ENCODE measurements around the gene CFAP251. TPM values are rescaled to one million over a fixed set of nuclear protein-coding genes. Genes with fewer than 3 reads are reported as not detected.

CFAP251 gene
- total and polyA plus RNA-seq, 2 of the 13 experiments (the other 11 are each of a cell fraction or from before 2014, with no cell fraction given) = 0.30 to 0.42 TPM

DNA sequence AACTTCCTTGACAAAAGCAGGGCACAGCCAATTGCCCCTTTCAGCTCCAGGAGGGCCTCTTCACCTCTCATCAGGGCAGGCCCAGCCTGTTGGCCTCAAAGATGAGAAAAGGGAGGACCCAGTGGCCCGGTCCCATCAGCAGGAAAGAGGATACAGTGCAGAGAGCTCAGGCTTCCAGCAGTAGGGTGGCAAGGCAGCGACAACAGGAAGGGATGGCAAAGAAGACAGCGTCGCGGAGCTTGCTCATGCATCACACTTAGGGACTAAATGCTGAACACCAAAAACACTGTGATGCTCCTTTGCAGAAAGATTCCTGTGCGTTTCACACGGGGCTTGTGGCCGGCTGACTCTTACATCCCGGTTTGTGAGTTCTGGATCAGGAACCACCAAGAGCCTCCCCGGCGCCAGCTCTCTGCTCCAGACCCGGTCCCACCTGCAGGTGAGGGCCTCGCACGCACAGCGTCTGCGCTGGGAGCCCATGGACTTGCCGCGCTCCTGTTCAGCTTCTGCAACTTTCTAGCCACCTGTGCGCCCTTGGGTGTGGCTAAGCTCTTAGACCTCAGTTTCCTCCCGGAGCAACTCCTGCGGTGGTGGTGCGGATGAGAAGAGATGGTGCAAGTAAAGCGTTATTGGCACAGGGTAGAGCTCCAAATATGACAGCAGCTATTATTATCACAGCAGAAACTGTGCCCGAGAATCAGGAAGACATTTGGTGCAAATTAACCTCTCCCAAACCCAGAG lies 88.0 kb downstream of the CFAP251 start:
- FAIRE-seq = no peak
- Histone ChIP-seq H2AFZ (ENCODE audit: low read length) (no peak overlapping the region), H3K9ac (ENCODE audit: insufficient read depth, low read depth, low read length) (no peak overlapping the region), H4K20me1 (ENCODE audit: insufficient read depth, low read length) (no peaks in the 10 kb centered on the region), H3K36me3 (replicated peaks in 1 of 2; ENCODE audit: control insufficient read depth in 1 of 2, insufficient read depth in 2 of 2, low read length in 2 of 2) (no peaks in the 10 kb centered on the region), H3K79me2 (ENCODE audit: insufficient read depth, low read length) (no peaks in the 10 kb centered on the region), H3K27me3 (ENCODE audit: control insufficient read depth in 1 of 2, insufficient read depth in 2 of 2, low read length in 2 of 2) (peaks cover 0 to 39% of the 10 kb centered on the region in 2 experiments; a peak in 3 of 5 replicates), H3K4me1 (ENCODE audit: insufficient read depth, low read length) (no peaks in the 10 kb centered on the region; the same call in 1 of the 2 replicates), H3K4me3 (replicated peaks in 1 of 3; ENCODE audit: insufficient read depth in 1 of 3, low read depth in 2 of 3, low read length in 3 of 3) (no peak overlapping the region), H3K9me3 (ENCODE audit: low read length) (no peaks in the 10 kb centered on the region), H3K27ac (ENCODE audit: extremely low read length, insufficient read depth, low read length) (no peak overlapping the region), H3K4me2 (ENCODE audit: low read depth, low read length) (no peak overlapping the region)
- ChIA-PET POLR2A (no interaction called here), CTCF (ENCODE audit: low intra/inter-chr PET ratio, low total read pairs) (no interaction called here)
- 73% methylated on average over 20 of the region's 24 CpGs for WGBS (ENCODE audit: low lambda C conversion rate)
- DNase-seq (ENCODE audit: low spot score) = no peak
- intact Hi-C loops (cut with micrococcal nuclease; ENCODE audit: unreplicated experiment) (no loop called here), in situ Hi-C loops (cut with HindIII; ENCODE audit: extremely low pct_ligation_motif_present, low pct_unique_long_range_greater_than_20kb) (no loop called here)
- TF ChIP-seq, protein P1, sequence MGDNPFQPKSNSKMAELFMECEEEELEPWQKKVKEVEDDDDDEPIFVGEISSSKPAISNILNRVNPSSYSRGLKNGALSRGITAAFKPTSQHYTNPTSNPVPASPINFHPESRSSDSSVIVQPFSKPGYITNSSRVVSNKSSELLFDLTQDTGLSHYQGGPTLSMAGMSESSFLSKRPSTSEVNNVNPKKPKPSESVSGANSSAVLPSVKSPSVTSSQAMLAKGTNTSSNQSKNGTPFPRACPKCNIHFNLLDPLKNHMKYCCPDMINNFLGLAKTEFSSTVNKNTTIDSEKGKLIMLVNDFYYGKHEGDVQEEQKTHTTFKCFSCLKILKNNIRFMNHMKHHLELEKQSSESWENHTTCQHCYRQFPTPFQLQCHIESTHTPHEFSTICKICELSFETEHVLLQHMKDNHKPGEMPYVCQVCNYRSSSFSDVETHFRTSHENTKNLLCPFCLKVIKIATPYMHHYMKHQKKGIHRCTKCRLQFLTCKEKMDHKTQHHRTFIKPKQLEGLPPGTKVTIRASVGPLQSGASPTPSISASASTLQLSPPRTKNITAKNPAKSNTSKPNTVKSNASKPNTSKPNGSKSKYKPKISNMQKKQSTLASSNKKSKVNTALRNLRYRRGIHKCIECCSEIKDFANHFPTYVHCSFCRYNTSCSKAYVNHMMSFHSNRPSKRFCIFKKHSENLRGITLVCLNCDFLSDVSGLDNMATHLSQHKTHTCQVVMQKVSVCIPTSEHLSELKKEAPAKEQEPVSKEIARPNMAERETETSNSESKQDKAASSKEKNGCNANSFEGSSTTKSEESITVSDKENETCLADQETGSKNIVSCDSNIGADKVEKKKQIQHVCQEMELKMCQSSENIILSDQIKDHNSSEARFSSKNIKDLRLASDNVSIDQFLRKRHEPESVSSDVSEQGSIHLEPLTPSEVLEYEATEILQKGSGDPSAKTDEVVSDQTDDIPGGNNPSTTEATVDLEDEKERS (CRISPR knock-in tag; IDR thresholded peaks at IDR 0.05) = no peak
- no peak for TF ChIP-seq DNMT3B (CRISPR knock-in tag; conservative IDR thresholded peaks at IDR 0.05)
- no TSS peak for BruUV-seq (replicated peaks)
- no peak for ATAC-seq

DNA sequence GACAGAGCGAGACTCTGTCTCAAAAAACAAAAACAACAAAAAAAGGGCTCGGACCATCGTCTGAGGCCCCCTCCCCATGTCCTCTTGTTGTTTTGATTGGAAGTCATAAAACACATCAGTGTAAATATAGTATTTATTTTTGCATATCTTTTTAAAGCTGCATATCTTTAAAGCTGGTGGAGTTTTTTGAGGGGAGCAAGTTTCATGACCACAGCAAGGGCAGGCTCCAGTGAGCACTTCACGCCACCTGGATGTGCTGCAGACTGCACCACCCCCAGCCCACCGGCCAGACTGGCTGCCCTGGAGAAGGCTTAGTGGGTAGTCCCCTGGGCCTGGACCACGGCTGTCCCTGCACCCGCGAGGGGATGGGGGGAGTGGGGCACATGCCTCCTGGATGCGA lies 91.3 kb downstream of the CFAP251 start:
- Histone ChIP-seq H4K20me1 (ENCODE audit: insufficient read depth, low read length) (no peaks in the 10 kb centered on the region), H3K9ac (ENCODE audit: insufficient read depth, low read depth, low read length) (no peak overlapping the region), H3K27ac (ENCODE audit: extremely low read length, insufficient read depth, low read length) (no peak overlapping the region), H3K36me3 (replicated peaks in 1 of 2; ENCODE audit: control insufficient read depth in 1 of 2, insufficient read depth in 2 of 2, low read length in 2 of 2) (no peaks in the 10 kb centered on the region), H3K4me1 (ENCODE audit: insufficient read depth, low read length) (no peaks in the 10 kb centered on the region; the same call in 1 of the 2 replicates), H3K4me3 (replicated peaks in 1 of 3; ENCODE audit: insufficient read depth in 1 of 3, low read depth in 2 of 3, low read length in 3 of 3) (no peak overlapping the region), H2AFZ (ENCODE audit: low read length) (no peak overlapping the region), H3K79me2 (ENCODE audit: insufficient read depth, low read length) (no peaks in the 10 kb centered on the region), H3K4me2 (ENCODE audit: low read depth, low read length) (no peak overlapping the region), H3K27me3 (ENCODE audit: control insufficient read depth in 1 of 2, insufficient read depth in 2 of 2, low read length in 2 of 2) (peaks cover 0 to 33% of the 10 kb centered on the region in 2 experiments; a peak in 4 of 5 replicates), H3K9me3 (ENCODE audit: low read length) (no peaks in the 10 kb centered on the region)
- POLR2A ChIA-PET = no interaction called here
- in situ Hi-C loops (cut with HindIII; ENCODE audit: extremely low pct_ligation_motif_present, low pct_unique_long_range_greater_than_20kb) (no loop called here), intact Hi-C loops (cut with micrococcal nuclease; ENCODE audit: unreplicated experiment) (no loop called here)
- 63% methylated on average over 8 of the region's 9 CpGs for WGBS (ENCODE audit: low lambda C conversion rate)
- FAIRE-seq = no peak
- no peak for ATAC-seq
- CTCF ChIA-PET (ENCODE audit: low intra/inter-chr PET ratio, low total read pairs) = no interaction called here
- no peak for TF ChIP-seq ZNF562 (CRISPR knock-in tag; IDR thresholded peaks at IDR 0.05; ENCODE audit: borderline replicate concordance)
- no peak for TF ChIP-seq SMARCE1 (IDR thresholded peaks at IDR 0.05; ENCODE audit: borderline replicate concordance)
- no peak for TF ChIP-seq ARHGAP35 (CRISPR knock-in tag; IDR thresholded peaks at IDR 0.05; ENCODE audit: borderline replicate concordance)
- TF ChIP-seq, protein P2, sequence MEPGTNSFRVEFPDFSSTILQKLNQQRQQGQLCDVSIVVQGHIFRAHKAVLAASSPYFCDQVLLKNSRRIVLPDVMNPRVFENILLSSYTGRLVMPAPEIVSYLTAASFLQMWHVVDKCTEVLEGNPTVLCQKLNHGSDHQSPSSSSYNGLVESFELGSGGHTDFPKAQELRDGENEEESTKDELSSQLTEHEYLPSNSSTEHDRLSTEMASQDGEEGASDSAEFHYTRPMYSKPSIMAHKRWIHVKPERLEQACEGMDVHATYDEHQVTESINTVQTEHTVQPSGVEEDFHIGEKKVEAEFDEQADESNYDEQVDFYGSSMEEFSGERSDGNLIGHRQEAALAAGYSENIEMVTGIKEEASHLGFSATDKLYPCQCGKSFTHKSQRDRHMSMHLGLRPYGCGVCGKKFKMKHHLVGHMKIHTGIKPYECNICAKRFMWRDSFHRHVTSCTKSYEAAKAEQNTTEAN (CRISPR knock-in tag; conservative IDR thresholded peaks at IDR 0.05) = no peak
- TF ChIP-seq, protein P3, sequence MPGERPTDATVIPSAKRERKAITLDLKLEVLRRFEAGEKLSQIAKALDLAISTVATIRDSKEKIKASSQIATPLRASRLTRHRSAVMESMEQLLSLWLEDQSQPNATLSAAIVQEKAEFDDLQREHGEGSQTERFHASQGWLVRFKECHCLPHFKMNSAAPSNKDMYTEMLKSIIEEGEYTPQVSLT (CRISPR knock-in tag; IDR thresholded peaks at IDR 0.05; ENCODE audit: borderline replicate concordance, low read depth) = no peak
- TF ChIP-seq, protein P4, sequence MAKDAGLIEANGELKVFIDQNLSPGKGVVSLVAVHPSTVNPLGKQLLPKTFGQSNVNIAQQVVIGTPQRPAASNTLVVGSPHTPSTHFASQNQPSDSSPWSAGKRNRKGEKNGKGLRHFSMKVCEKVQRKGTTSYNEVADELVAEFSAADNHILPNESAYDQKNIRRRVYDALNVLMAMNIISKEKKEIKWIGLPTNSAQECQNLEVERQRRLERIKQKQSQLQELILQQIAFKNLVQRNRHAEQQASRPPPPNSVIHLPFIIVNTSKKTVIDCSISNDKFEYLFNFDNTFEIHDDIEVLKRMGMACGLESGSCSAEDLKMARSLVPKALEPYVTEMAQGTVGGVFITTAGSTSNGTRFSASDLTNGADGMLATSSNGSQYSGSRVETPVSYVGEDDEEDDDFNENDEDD (CRISPR knock-in tag; IDR thresholded peaks at IDR 0.05; ENCODE audit: borderline replicate concordance) = no peak
- TF ChIP-seq ETV6 (CRISPR knock-in tag; conservative IDR thresholded peaks at IDR 0.05) = no peak
- BruUV-seq (replicated peaks) = no TSS peak
- no peak for DNase-seq (ENCODE audit: low spot score)
